Activated CD8-positive, alpha-beta T cell treated with anti-CD3 and anti-CD28 coated beads for 36 hours (primary cell): ENCODE data around the gene C12orf60. TPM values are rescaled to one million over a fixed set of nuclear protein-coding genes. Genes with fewer than 3 reads are reported as not detected.
A peak's percentile ranks its signal among the peaks of the same experiment; 100 is the strongest.

Experiments
- ATAC-seq: fragments of 200-7000 bp; cut with Tn5 transposase; one replicate; pipeline ENCODE4 v1.10.0; 2021; ENCODE audit warnings: mild to moderate bottlenecking, moderate library complexity
- CTCF ChIA-PET: fragments of 350-600 bp; sonication (Branson Sonifier 250); formaldehyde crosslinking; loops from one replicate; lab custom pipeline; 2021; ENCODE audit warnings: antibody characterized with exemption; lab: Charles Lee
- POLR2A ChIA-PET: fragments of 350-600 bp; sonication (Branson Sonifier 250); formaldehyde crosslinking; loops from one replicate; lab custom pipeline; 2021; ENCODE audit warnings: antibody characterized with exemption; lab: Charles Lee
- DNase-seq: peaks from one replicate; pipeline ENCODE4 v3.0.0-alpha.2; 2020
- H3K27ac Mint-ChIP-seq: one replicate; pipeline ENCODE4 v1.8.0; 2021; ENCODE audit warnings: mild to moderate bottlenecking, mixed read lengths
- H3K27me3 Mint-ChIP-seq: one replicate; pipeline ENCODE4 v1.8.0; 2021; ENCODE audit warnings: mixed read lengths
- H3K36me3 Mint-ChIP-seq: one replicate; pipeline ENCODE4 v1.8.0; 2021; ENCODE audit warnings: low read depth, mixed read lengths
- H3K4me1 Mint-ChIP-seq: one replicate; pipeline ENCODE4 v1.8.0; 2021; ENCODE audit warnings: low read depth, mixed read lengths
- H3K4me3 Mint-ChIP-seq: one replicate; pipeline ENCODE4 v1.8.0; 2021; ENCODE audit warnings: mild to moderate bottlenecking, moderate library complexity, mixed read lengths
- H3K9me3 Mint-ChIP-seq: one replicate; pipeline ENCODE4 v1.8.0; 2021; ENCODE audit warnings: mixed read lengths
- intact Hi-C: fragments of 100-400 bp; cut with micrococcal nuclease; formaldehyde crosslinking; loops from one replicate; pipeline ENCODE4 v1.10.0; 2022
- total RNA-seq, 2 experiments: library from RNA; stranded (reverse); gene quantifications; one replicate each; pipeline ENCODE4 v1.2.3, GENCODE V29; 2021
- TF ChIP-seq, protein P1 (sequence below): fragments of 200-600 bp; IDR thresholded peaks from one replicate; pipeline ENCODE4 v1.8.0; 2022; ENCODE audit warnings: antibody characterized with exemption, mild to moderate bottlenecking

The C12orf60 gene
- total RNA-seq, 2 experiments from 2014 or later, result 3.3 to 4.2 TPM

DNA sequence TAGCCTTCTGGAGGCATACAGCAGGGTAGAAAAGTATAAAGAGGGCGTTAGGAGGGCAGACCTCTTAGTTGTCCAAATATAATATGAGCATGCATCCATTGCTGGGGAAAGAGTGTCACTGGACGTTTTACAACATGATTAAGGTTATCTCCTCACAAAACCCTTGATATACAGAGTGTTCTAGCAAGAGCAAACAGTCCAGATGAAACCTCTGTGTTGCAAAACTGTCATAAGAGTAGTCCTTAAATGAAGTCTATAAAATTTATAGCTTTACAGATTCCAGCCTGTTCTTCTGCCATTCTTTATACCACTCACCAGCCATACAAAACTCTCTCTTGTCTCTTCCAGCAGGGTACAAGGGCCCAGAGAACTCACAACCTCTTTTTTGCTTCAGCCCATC, 21.9 kb upstream of the C12orf60 start:
- POLR2A ChIA-PET, result interaction anchor here (0.7 to 2.7 kb wide), 4 partner anchors 12 to 58 kb away, joined by 3 to 13 read pairs (median 4); partner anchors contain the start of genes C12orf60 and WBP11
- Mint-ChIP-seq H3K36me3 (peaks cover 15% of the 10 kb centered on the region), H3K4me3 (no peak overlapping the region), H3K27ac (no peak overlapping the region), H3K4me1 (peaks cover 14% of the 10 kb centered on the region), H3K27me3 (no peaks in the 10 kb centered on the region), H3K9me3 (no peaks in the 10 kb centered on the region)
- ATAC-seq (no peak), DNase-seq (no peak)
- TF ChIP-seq, protein P1, sequence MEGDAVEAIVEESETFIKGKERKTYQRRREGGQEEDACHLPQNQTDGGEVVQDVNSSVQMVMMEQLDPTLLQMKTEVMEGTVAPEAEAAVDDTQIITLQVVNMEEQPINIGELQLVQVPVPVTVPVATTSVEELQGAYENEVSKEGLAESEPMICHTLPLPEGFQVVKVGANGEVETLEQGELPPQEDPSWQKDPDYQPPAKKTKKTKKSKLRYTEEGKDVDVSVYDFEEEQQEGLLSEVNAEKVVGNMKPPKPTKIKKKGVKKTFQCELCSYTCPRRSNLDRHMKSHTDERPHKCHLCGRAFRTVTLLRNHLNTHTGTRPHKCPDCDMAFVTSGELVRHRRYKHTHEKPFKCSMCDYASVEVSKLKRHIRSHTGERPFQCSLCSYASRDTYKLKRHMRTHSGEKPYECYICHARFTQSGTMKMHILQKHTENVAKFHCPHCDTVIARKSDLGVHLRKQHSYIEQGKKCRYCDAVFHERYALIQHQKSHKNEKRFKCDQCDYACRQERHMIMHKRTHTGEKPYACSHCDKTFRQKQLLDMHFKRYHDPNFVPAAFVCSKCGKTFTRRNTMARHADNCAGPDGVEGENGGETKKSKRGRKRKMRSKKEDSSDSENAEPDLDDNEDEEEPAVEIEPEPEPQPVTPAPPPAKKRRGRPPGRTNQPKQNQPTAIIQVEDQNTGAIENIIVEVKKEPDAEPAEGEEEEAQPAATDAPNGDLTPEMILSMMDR, result no peak
- intact Hi-C loops, result no loop called here
- CTCF ChIA-PET, result interaction anchor here (0.7 to 4.1 kb wide), 6 partner anchors 8 to 32 kb away, joined by 3 to 12 read pairs (median 4); partner anchors contain the start of genes C12orf60 and WBP11

DNA sequence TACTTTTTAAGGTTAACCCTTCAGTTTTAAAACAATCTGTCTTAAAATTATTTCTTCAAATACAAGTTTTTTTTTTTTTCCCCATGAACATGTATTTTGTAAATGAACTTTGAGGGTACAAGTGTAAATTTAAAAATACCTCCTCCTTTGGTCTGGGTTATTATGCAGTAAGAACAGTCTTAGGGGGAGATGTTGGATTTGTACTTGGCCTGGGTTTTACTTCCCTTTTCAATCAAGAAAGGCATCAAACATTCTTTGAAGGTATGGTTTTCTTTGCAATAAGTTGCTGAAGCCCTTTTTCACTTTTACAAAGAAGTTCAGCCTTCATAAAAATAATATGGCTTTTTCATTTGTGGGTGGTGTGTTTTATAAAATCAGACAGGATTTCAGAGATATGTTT, 20.7 kb upstream of the C12orf60 start:
- peaks cover 25% of the 10 kb centered on the region for H3K36me3 Mint-ChIP-seq
- intact Hi-C loops, result no loop called here
- TF ChIP-seq, protein P1, result no peak
- H3K4me3 Mint-ChIP-seq, result no peak overlapping the region
- no peak for ATAC-seq
- no peak overlapping the region for H3K27ac Mint-ChIP-seq
- ChIA-PET POLR2A (interaction anchor here (1.0 to 2.7 kb wide), 3 partner anchors 8 to 13 kb away, joined by 4 to 14 read pairs (median 13); a partner anchor contains a TSS), CTCF (interaction anchor here (1.0 to 4.1 kb wide), 6 partner anchors 7 to 59 kb away, joined by 3 to 17 read pairs (median 6); partner anchors contain the start of genes C12orf60 and WBP11)
- no peak for DNase-seq
- no peaks in the 10 kb centered on the region for H3K9me3 Mint-ChIP-seq
- H3K27me3 Mint-ChIP-seq, result no peaks in the 10 kb centered on the region
- peaks cover 10% of the 10 kb centered on the region for H3K4me1 Mint-ChIP-seq

- Mint-ChIP-seq H3K4me1 (peaks cover 7% of the 10 kb centered on the region), H3K9me3 (no peaks in the 10 kb centered on the region), H3K36me3 (peaks cover 35% of the 10 kb centered on the region), H3K27me3 (no peaks in the 10 kb centered on the region), H3K27ac (no peak overlapping the region), H3K4me3 (no peak overlapping the region)
- ATAC-seq, result no peak
- CTCF ChIA-PET, result interaction anchor here (0.9 to 4.1 kb wide), 5 partner anchors 9 to 18 kb away, joined by 3 to 17 read pairs (median 9); no protein-coding TSS in a partner anchor
- TF ChIP-seq, protein P1, result no peak
- POLR2A ChIA-PET, result interaction anchor here (0.6 to 2.0 kb wide), 5 partner anchors 9 to 14 kb away, joined by 3 to 14 read pairs (median 3); a partner anchor contains a TSS
- intact Hi-C loops, result no loop called here
- DNase-seq, result no peak
Observed at GRCh38 chr12:14784471-14784870, 19.0 kb upstream of the C12orf60 start.

- Mint-ChIP-seq H3K27me3 (no peaks in the 10 kb centered on the region), H3K4me3 (no peak overlapping the region), H3K27ac (no peak overlapping the region), H3K36me3 (peaks cover 46% of the 10 kb centered on the region), H3K4me1 (peaks cover 4% of the 10 kb centered on the region), H3K9me3 (no peaks in the 10 kb centered on the region)
- no peak for DNase-seq
- ChIA-PET CTCF (interaction anchor here (0.8 to 2.6 kb wide), 4 partner anchors 9 to 17 kb away, joined by 3 to 17 read pairs (median 6); a partner anchor contains a TSS), POLR2A (interaction anchor here (1.2 to 1.4 kb wide), 2 partner anchors 9 to 15 kb away, joined by 3 read pairs; no protein-coding TSS in a partner anchor)
- intact Hi-C loops, result no loop called here
- no peak for ATAC-seq
- TF ChIP-seq, protein P1, result no peak
Observed at GRCh38 chr12:14785568-14785967, 17.9 kb upstream of the C12orf60 start.

DNA sequence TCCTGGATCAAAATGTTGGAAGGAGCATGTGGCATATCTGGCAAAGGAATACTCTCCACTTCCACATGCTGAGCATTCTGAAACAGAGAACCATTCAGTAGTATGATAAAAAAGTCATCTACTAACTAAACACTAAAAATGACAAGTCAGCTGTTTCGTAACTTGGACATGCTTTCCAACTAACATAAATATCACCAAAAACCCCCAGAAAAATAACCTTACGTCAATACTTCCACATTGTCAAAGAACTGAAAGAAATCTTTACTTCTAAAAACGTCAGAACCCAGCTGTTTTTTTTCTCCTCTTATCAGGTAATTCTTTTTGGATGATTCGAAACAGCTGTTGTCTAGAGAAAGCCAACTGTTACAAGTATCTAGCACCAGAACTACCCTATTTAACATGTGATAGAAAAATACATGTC, 8.4 kb upstream of the C12orf60 start:
- H3K9me3 Mint-ChIP-seq, result no peaks in the 10 kb centered on the region
- TF ChIP-seq, protein P1, result no peak
- ATAC-seq (no peak), DNase-seq (no peak)
- H3K36me3 Mint-ChIP-seq, result peaks cover 72% of the 10 kb centered on the region
- no peak overlapping the region for H3K4me3 Mint-ChIP-seq
- H3K27me3 Mint-ChIP-seq, result no peaks in the 10 kb centered on the region
- H3K4me1 Mint-ChIP-seq, result peaks cover 3% of the 10 kb centered on the region
- peak overlapping the region; percentile 7 for H3K27ac Mint-ChIP-seq
- CTCF ChIA-PET, result interaction anchor here (2.7 kb wide), 1 partner anchor 10 kb away, joined by 9 read pairs; no protein-coding TSS in a partner anchor
- POLR2A ChIA-PET, result interaction anchor here (0.7 to 1.6 kb wide), 2 partner anchors 11 to 102 kb away, joined by 3 to 4 read pairs; no protein-coding TSS in a partner anchor
- intact Hi-C loops, result no loop called here
